Measurements from ENCODE around the gene PECR.
"Not testable (repeated sequence)": the region's sequence is repeated elsewhere in the genome, so short reads cannot be mapped to it uniquely, and the experiment has no call there.

PECR gene

DNA sequence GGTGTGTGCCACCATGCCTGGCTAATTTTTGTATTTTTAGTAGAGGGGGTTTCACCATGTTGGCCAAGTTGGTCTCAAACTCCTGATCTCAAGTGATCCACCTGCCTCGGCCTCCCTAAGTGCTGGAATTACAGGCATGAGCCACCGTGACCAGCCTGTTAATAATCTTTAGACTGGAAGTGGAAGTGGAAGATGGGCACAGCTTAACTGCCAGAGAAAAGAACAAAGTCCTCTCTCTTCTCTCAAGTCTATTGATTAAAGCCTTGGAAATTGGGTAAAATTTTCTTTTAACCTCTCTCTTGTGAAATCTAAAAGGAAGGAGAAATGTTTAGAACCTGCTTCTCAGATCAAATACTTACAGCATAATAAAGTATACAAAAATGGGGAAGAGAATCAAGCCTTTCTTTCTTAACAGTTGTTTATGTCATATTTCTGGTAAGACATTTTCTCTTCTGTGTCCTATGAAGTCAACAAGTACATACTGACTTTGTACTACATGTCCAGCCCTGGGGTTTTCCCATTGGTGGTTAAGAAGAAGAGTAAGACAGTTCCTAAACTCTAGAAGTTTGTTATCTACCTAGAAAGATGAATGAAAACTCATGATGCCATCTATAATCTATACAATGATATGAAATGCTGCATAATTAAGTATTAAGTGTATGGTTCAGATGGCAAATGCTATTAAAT is 4.7 kb upstream of the PECR start:
- DNase-seq (ENCODE audit: extremely low read depth, low read depth) = no peak
- TF ChIP-seq, protein P1, sequence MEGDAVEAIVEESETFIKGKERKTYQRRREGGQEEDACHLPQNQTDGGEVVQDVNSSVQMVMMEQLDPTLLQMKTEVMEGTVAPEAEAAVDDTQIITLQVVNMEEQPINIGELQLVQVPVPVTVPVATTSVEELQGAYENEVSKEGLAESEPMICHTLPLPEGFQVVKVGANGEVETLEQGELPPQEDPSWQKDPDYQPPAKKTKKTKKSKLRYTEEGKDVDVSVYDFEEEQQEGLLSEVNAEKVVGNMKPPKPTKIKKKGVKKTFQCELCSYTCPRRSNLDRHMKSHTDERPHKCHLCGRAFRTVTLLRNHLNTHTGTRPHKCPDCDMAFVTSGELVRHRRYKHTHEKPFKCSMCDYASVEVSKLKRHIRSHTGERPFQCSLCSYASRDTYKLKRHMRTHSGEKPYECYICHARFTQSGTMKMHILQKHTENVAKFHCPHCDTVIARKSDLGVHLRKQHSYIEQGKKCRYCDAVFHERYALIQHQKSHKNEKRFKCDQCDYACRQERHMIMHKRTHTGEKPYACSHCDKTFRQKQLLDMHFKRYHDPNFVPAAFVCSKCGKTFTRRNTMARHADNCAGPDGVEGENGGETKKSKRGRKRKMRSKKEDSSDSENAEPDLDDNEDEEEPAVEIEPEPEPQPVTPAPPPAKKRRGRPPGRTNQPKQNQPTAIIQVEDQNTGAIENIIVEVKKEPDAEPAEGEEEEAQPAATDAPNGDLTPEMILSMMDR (IDR thresholded peaks at IDR 0.05; ENCODE audit: low read depth, low read length) = no peak

DNA sequence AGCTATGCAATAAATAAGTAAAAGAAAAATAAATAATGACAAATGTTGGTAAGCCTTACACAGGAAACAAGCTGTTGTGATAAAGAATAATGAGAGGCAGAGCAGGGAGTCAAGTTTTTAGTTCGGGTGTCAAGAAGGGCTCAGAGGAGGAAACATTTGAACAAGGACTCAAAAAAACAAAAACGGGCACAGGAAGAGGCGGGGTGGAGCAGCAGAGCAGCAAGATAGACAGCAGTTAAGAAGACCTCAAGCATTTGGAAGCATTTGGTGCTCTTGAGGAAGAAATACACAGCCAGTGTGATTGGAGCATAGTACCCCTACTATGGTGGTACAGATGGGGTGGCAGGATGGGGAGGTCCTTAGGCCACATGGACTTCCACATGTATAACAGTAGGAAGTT is 2.9 kb upstream of the PECR start:
- TF ChIP-seq, protein P1 (IDR thresholded peaks at IDR 0.05; ENCODE audit: low read depth, low read length) = no peak
- no peak for DNase-seq (ENCODE audit: extremely low read depth, low read depth)

DNA sequence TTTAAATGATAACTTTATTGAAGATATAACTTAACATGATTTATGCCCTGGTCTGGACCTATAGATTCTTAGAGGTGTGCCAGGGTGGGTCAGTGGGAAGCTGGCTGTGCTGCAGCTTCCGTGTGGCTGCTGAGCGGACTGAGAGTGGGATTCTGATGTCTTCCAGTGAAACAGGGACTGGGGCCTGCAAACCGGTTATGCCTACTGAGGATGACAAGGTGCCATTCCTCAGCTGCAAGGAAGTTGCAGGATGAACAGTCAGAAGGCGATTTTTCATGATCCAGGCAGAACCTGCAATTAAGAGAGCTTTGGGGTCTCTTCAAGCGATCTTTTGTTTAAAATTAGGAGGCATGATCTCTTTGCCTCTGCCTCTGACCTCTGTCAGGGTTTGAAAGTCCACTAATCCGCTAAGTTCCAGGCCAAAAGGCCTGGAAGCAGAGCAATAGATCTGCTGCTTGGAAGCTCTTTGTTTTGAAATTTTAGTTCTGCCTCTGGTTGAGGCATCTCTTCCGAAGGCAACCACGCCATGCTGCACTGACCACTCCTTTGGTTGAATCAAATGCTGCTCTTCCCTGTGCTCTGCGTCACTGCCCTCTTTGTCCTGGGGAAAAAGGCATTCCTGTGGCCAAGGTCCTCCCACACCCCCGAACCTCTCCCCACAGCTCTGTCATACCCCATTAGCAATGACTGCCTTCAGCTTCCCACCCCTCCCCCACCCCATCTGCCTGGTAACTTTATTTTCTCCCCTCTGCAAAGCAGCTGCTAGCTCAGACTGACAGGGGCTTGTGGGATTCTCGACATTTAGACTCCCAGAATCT is 2.1 kb upstream of the PECR start:
- DNase-seq (ENCODE audit: extremely low read depth, low read depth) = no peak
- TF ChIP-seq, protein P1 (IDR thresholded peaks at IDR 0.05; ENCODE audit: low read depth, low read length) = no peak

DNA sequence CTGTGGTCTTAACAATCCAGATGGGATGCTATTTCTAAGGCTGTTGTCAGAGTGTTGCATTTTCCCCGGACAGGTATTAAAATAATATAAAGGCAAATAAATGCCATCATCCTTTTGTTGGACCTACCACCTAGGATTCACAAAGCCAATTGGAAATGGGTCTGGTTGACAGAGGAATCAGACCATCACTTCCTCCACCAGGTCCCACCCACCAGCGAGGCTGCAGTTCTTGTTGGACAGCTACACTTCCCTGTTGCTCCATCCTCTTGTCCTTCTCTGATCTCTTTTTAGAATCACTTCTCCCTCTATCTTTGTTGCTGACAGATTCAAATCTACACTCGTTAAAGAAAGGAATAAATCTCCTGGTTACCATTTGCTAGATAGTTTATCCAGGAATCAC is 1.2 kb upstream of the PECR start:
- no peak for DNase-seq (ENCODE audit: extremely low read depth, low read depth)
- TF ChIP-seq, protein P1 (IDR thresholded peaks at IDR 0.05; ENCODE audit: low read depth, low read length) = no peak

DNA sequence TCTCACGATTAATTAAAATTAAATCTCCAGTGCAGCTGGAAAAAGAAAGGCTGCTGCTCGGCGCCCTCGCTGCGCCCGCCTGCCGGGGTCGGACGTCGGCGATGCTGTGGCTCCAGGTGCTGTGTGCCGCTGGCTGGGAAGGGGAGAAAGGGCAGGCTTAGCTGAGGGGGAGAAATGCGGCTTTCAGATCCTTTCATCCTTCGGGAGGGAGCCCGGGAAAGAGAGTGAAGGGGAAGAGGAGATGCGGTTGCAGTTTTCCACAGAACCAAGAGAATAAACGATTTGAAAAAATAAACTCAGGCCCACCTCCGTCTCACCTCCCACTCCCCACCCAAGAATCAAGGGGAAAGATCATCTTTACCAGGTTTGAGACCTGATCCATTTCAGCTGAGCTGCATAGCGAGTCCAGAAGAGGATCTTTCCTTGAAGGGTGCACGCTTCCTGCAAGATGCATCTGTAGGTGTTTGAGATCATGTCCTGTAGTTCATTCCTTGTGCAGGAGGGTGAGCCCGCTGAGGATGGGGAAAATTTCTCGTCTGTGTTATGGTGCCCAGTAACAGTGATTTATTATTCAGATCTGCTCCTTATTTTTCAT is 605 bp upstream of the PECR start:
- no peak for DNase-seq (ENCODE audit: extremely low read depth, low read depth)
- TF ChIP-seq, protein P1 (IDR thresholded peaks at IDR 0.05; ENCODE audit: low read depth, low read length) = no peak

DNA sequence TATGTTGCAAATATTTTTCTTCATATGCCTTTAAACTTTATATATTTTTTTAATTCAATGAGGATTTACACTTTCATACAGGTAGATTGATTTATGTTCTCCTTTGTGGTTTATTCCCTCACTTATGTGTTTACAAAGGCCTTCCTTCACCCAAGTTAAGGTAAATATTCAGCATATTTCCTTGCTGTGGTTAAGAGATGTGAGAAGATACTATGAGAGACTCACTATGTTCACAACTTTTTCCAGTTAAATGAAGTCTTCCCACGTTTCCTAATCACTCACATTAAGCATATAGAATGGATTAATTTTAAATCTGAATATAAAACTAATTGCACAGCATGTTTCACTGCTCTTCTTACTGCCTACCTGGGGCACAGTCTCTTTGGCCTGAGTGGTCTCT is 597 bp downstream of the PECR start:
- TF ChIP-seq, protein P1 (IDR thresholded peaks at IDR 0.05; ENCODE audit: low read depth, low read length) = no peak
- DNase-seq (ENCODE audit: extremely low read depth, low read depth) = no peak

DNA sequence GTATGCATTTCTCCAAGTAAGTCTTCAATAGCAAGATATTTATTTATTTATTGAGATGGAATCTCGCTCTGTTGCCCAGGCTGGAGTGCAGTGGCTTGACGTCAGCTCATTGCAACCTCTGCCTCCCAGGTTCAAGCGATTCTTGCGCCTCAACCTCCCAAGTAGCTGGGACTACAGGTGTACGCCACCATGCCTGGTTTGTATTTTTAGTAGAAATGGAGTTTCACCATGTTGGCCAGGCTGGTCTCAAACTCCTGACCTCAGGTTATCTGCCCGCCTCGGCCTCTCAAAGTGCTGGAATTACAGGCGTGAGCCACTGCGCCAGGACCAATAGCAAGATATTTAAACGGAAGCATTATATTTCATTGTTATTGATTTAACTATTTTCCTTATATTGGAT is 1.6 kb downstream of the PECR start:
- DNase-seq (ENCODE audit: extremely low read depth, low read depth) = not testable (repeated sequence)

Measured in AG09319 (cell line).